Stimulated activated CD8-positive, alpha-beta memory T cell treated with anti-CD3 and anti-CD28 coated beads, Interleukin-4, amount 100 ng/mL, for 4 hours (primary cell): ENCODE measurements around the gene OTUB2.
A peak's percentile ranks its signal among the peaks of the same experiment; 100 is the strongest.

Source experiments
- DNase-seq, 2 donors: peaks; one replicate each; pipeline ENCODE4 v3.0.0-alpha.2; 2020; ENCODE audit warnings: low read depth in 2 of 2, low spot score in 1 of 2

The OTUB2 gene

GRCh38 chr14:94026173-94026888, at the start of gene OTUB2:
TSS of gene OTUB2 (plus strand) at chr14:94026340. CDS start at chr14:94026538, 198 bp downstream.
- DNase-seq: peak; percentile 85 to 91

- DNase-seq: no peak
These were observed 49.6 kb upstream of the OTUB2 start, which contains the start of gene ASB2 for GRCh38 chr14:93976477-93977057. TSS of gene ASB2 (minus strand) at chr14:93976570. CDS start at chr14:93964539, 12,031 bp downstream.

GRCh38 chr14:93977171-93977570, 49.0 kb upstream of the OTUB2 start:
- no peak for DNase-seq

GRCh38 chr14:93977790-93978581, 48.2 kb upstream of the OTUB2 start:
- peak; percentile 36 to 63 for DNase-seq

GRCh38 chr14:93978735-93979134, 47.4 kb upstream of the OTUB2 start:
- no peak for DNase-seq

GRCh38 chr14:93980456-93981201, 45.5 kb upstream of the OTUB2 start:
- no peak for DNase-seq

- DNase-seq: no peak
These were observed 44.6 kb upstream of the OTUB2 start for GRCh38 chr14:93981316-93982229.

GRCh38 chr14:93982230-93983007, 43.7 kb upstream of the OTUB2 start:
- no peak for DNase-seq

GRCh38 chr14:93984070-93984469, 42.1 kb upstream of the OTUB2 start:
- no peak for DNase-seq

GRCh38 chr14:93984987-93985410, 41.1 kb upstream of the OTUB2 start:
- no peak for DNase-seq

- DNase-seq: no peak
These were observed 39.2 kb upstream of the OTUB2 start for GRCh38 chr14:93986955-93987354.

GRCh38 chr14:93987376-93987775, 38.8 kb upstream of the OTUB2 start:
- DNase-seq: no peak

GRCh38 chr14:93987815-93988476, 38.2 kb upstream of the OTUB2 start:
- no peak for DNase-seq

GRCh38 chr14:93989939-93990338, 36.2 kb upstream of the OTUB2 start:
- DNase-seq: no peak

GRCh38 chr14:93991212-93991611, 34.9 kb upstream of the OTUB2 start:
- DNase-seq: no peak

- DNase-seq: no peak
These were observed 34.5 kb upstream of the OTUB2 start for GRCh38 chr14:93991649-93992048.

GRCh38 chr14:93993382-93993781, 32.8 kb upstream of the OTUB2 start:
- DNase-seq: no peak

GRCh38 chr14:93994919-93995682, 31.0 kb upstream of the OTUB2 start:
- DNase-seq: peak in 1 of 2 donors; percentile 57
